ENCODE data around the gene RAD50. TPM values are rescaled to one million over a fixed set of nuclear protein-coding genes. Genes with fewer than 3 reads are reported as not detected.

Gene RAD50
- total and polyA plus RNA-seq, 4 donors: 22.0 to 40.5 (median 29.8) TPM

- Histone ChIP-seq H3K4me3 (ENCODE audit: low read depth, low read length) (no peak within 1 kb of the TSS), H3K27me3 (ENCODE audit: control insufficient read depth, insufficient read depth, low read length) (peaks cover 15% of the 10 kb centered on the region), H3K9me3 (ENCODE audit: control insufficient read depth, insufficient read depth, low read length) (no peaks in the 10 kb centered on the region), H3K27ac (ENCODE audit: low read depth, low read length) (no peak within 1 kb of the TSS), H3K4me1 (ENCODE audit: control insufficient read depth, insufficient read depth, low read length) (peaks cover 13% of the 10 kb centered on the region), H3K36me3 (ENCODE audit: control insufficient read depth, insufficient read depth, low read length) (no peaks in the 10 kb centered on the region)
- WGBS (ENCODE audit: insufficient coverage): 97% methylated on average over 9 of the region's 12 CpGs
- no peak for DNase-seq (ENCODE audit: low read depth in 4 of 6, low spot score in 6 of 6)
Measured at GRCh38 chr5:132657676-132658380, 101.1 kb downstream of the RAD50 start, which contains the start of gene IL13. Gene IL13, plus strand, starts transcription at chr5:132658173. Its CDS starts 14 bp downstream, at chr5:132658187.

- Histone ChIP-seq H3K27me3 (ENCODE audit: control insufficient read depth, insufficient read depth, low read length) (peaks cover 15% of the 10 kb centered on the region), H3K9me3 (ENCODE audit: control insufficient read depth, insufficient read depth, low read length) (no peaks in the 10 kb centered on the region), H3K4me3 (ENCODE audit: low read depth, low read length) (no peak overlapping the region), H3K4me1 (ENCODE audit: control insufficient read depth, insufficient read depth, low read length) (peaks cover 18% of the 10 kb centered on the region), H3K27ac (ENCODE audit: low read depth, low read length) (no peak overlapping the region), H3K36me3 (ENCODE audit: control insufficient read depth, insufficient read depth, low read length) (no peaks in the 10 kb centered on the region)
- 89% methylated on average over 8 of the region's 9 CpGs for WGBS (ENCODE audit: insufficient coverage)
- no peak for DNase-seq (ENCODE audit: low read depth in 4 of 6, low spot score in 6 of 6)
Measured at GRCh38 chr5:132658381-132659302, 101.9 kb downstream of the RAD50 start.

- no peak overlapping the region for H3K4me3 ChIP-seq (ENCODE audit: low read depth, low read length)
- no peaks in the 10 kb centered on the region for H3K9me3 ChIP-seq (ENCODE audit: control insufficient read depth, insufficient read depth, low read length)
- no peak for DNase-seq (ENCODE audit: low read depth in 4 of 6, low spot score in 6 of 6)
- no peak overlapping the region for H3K27ac ChIP-seq (ENCODE audit: low read depth, low read length)
- no peaks in the 10 kb centered on the region for H3K36me3 ChIP-seq (ENCODE audit: control insufficient read depth, insufficient read depth, low read length)
- WGBS (ENCODE audit: insufficient coverage): 93% methylated on average over 20 of the region's 23 CpGs
- H3K4me1 ChIP-seq (ENCODE audit: control insufficient read depth, insufficient read depth, low read length): peaks cover 22% of the 10 kb centered on the region
- peaks cover 10% of the 10 kb centered on the region for H3K27me3 ChIP-seq (ENCODE audit: control insufficient read depth, insufficient read depth, low read length)
Measured at GRCh38 chr5:132659598-132660493, 103.1 kb downstream of the RAD50 start.

GRCh38 chr5:132661231-132662003 is 104.6 kb downstream of the RAD50 start:
- Histone ChIP-seq H3K4me1 (ENCODE audit: control insufficient read depth, insufficient read depth, low read length) (peaks cover 16% of the 10 kb centered on the region), H3K36me3 (ENCODE audit: control insufficient read depth, insufficient read depth, low read length) (no peaks in the 10 kb centered on the region), H3K27me3 (ENCODE audit: control insufficient read depth, insufficient read depth, low read length) (peaks cover 4% of the 10 kb centered on the region), H3K9me3 (ENCODE audit: control insufficient read depth, insufficient read depth, low read length) (no peaks in the 10 kb centered on the region), H3K4me3 (ENCODE audit: low read depth, low read length) (no peak overlapping the region), H3K27ac (ENCODE audit: low read depth, low read length) (no peak overlapping the region)
- no peak for DNase-seq (ENCODE audit: low read depth in 4 of 6, low spot score in 6 of 6)
- 86% methylated on average over 9 of the region's 12 CpGs for WGBS (ENCODE audit: insufficient coverage)

- Histone ChIP-seq H3K27me3 (ENCODE audit: control insufficient read depth, insufficient read depth, low read length) (no peaks in the 10 kb centered on the region), H3K4me1 (ENCODE audit: control insufficient read depth, insufficient read depth, low read length) (peaks cover 10% of the 10 kb centered on the region), H3K27ac (ENCODE audit: low read depth, low read length) (no peak overlapping the region), H3K36me3 (ENCODE audit: control insufficient read depth, insufficient read depth, low read length) (no peaks in the 10 kb centered on the region), H3K9me3 (ENCODE audit: control insufficient read depth, insufficient read depth, low read length) (no peaks in the 10 kb centered on the region), H3K4me3 (ENCODE audit: low read depth, low read length) (no peak overlapping the region)
- DNase-seq (ENCODE audit: low read depth in 4 of 6, low spot score in 6 of 6): no peak
- WGBS (ENCODE audit: insufficient coverage): 96% methylated on average over 4 of the region's 9 CpGs
Measured at GRCh38 chr5:132662004-132662401, 105.2 kb downstream of the RAD50 start.

GRCh38 chr5:132662925-132663770 is 106.4 kb downstream of the RAD50 start:
- no peak overlapping the region for H3K27ac ChIP-seq (ENCODE audit: low read depth, low read length)
- H3K4me3 ChIP-seq (ENCODE audit: low read depth, low read length): no peak overlapping the region
- no peak for DNase-seq (ENCODE audit: low read depth in 4 of 6, low spot score in 6 of 6)
- 87% methylated on average over 25 of the region's 25 CpGs for WGBS (ENCODE audit: insufficient coverage)
- no peaks in the 10 kb centered on the region for H3K27me3 ChIP-seq (ENCODE audit: control insufficient read depth, insufficient read depth, low read length)
- H3K9me3 ChIP-seq (ENCODE audit: control insufficient read depth, insufficient read depth, low read length): no peaks in the 10 kb centered on the region
- peaks cover 14% of the 10 kb centered on the region for H3K4me1 ChIP-seq (ENCODE audit: control insufficient read depth, insufficient read depth, low read length)
- no peaks in the 10 kb centered on the region for H3K36me3 ChIP-seq (ENCODE audit: control insufficient read depth, insufficient read depth, low read length)

- no peak for DNase-seq (ENCODE audit: low read depth in 4 of 6, low spot score in 6 of 6)
- H3K27ac ChIP-seq (ENCODE audit: low read depth, low read length): no peak overlapping the region
- peaks cover 15% of the 10 kb centered on the region for H3K4me1 ChIP-seq (ENCODE audit: control insufficient read depth, insufficient read depth, low read length)
- H3K9me3 ChIP-seq (ENCODE audit: control insufficient read depth, insufficient read depth, low read length): no peaks in the 10 kb centered on the region
- no peaks in the 10 kb centered on the region for H3K27me3 ChIP-seq (ENCODE audit: control insufficient read depth, insufficient read depth, low read length)
- 77% methylated on average over 12 of the region's 13 CpGs for WGBS (ENCODE audit: insufficient coverage)
- no peaks in the 10 kb centered on the region for H3K36me3 ChIP-seq (ENCODE audit: control insufficient read depth, insufficient read depth, low read length)
- no peak overlapping the region for H3K4me3 ChIP-seq (ENCODE audit: low read depth, low read length)
Measured at GRCh38 chr5:132663771-132664695, 107.3 kb downstream of the RAD50 start.
